ENCODE measurements around the gene DSCAML1. TPM values are rescaled to one million over a fixed set of nuclear protein-coding genes. Genes with fewer than 3 reads are reported as not detected.

Gene DSCAML1
- total and polyA plus RNA-seq, 2 of the 8 experiments (the other 6 are each of a cell fraction or from before 2014, with no cell fraction given), result 0.19 to 0.24 TPM

DNA sequence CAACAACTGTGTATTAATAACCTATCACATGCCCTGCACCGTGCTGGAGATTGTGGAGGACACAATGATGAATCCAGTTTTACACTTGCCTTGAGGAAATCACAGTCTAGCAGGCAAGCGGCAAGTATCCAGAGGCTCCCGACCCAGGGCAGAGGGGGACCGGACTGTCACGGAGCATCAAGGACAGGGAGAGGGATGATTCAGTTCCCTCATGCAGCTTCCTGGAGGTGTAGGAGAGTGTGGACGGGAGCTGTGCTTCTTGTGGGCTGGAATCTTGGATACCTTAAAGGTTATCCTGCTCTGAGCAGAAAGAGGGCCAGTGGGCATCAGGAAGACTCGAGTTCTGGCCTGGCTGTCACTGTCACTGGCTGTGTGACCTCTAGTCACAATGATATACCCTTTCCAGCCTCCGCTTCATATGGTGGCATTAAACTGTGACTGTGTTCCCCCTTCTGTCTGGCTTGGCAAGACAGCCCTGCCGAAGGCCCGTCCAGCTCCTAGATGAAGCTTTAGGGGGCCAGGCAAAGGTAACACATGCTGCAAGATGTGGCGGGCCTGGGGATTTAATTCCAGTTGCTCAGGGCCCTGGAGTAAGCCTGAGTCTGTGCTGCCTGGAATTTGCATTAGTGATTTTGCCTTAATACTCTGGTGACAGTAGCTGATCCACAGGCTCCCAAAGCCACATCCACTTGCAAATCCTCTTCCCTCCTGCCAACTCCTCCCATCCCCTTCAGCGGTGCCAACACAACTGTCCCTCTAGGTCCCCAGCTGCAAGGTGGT lies 162.8 kb downstream of the DSCAML1 start:
- Histone ChIP-seq H3K79me2 (ENCODE audit: control insufficient read depth in 1 of 2, insufficient read depth in 2 of 2, low read length in 2 of 2) (no peaks in the 10 kb centered on the region), H4K8ac (ENCODE audit: extremely low read depth, insufficient read depth, low read length) (no peak overlapping the region), H3K4ac (replicated peaks; ENCODE audit: insufficient read length, low read depth, low read length) (no peak overlapping the region), H3K36me3 (ENCODE audit: control insufficient read depth in 2 of 4, insufficient read depth in 4 of 4, low read length in 3 of 4) (no peaks in the 10 kb centered on the region), H4K5ac (ENCODE audit: insufficient read length, low read depth, low read length) (no peak overlapping the region), H3K9me3 (ENCODE audit: insufficient read depth in 2 of 2, low read depth in 1 of 2, low read length in 1 of 2) (no peaks in the 10 kb centered on the region), H3K27me3 (replicated peaks in 1 of 4; ENCODE audit: control insufficient read depth in 3 of 4, extremely low read depth in 1 of 4, insufficient read depth in 3 of 4, low read length in 3 of 4) (no peaks in the 10 kb centered on the region; a peak in 1 of 7 replicates), H2BK15ac (ENCODE audit: low read length) (no peak overlapping the region), H2BK12ac (ENCODE audit: low read depth, low read length) (no peak overlapping the region), H2BK20ac (ENCODE audit: low read length) (no peak overlapping the region), H3K79me1 (ENCODE audit: low read depth, low read length) (no peaks in the 10 kb centered on the region), H2AFZ (ENCODE audit: low read length) (no peak overlapping the region), H3K23me2 (ENCODE audit: low read depth, low read length) (peaks cover 2% of the 10 kb centered on the region; the same call in 1 of the 2 replicates), H4K20me1 (replicated peaks in 1 of 2; ENCODE audit: control insufficient read depth in 1 of 2, insufficient read depth in 2 of 2, low read length in 2 of 2) (no peaks in the 10 kb centered on the region), H2BK120ac (replicated peaks; ENCODE audit: low read depth, low read length) (no peak overlapping the region), H3K56ac (replicated peaks; ENCODE audit: insufficient read length, low read depth, low read length) (no peak overlapping the region), H3K4me1 (replicated peaks in 1 of 4; ENCODE audit: control insufficient read depth in 3 of 4, insufficient read depth in 4 of 4, low read length in 3 of 4) (peaks cover 0 to 3% (median 2%) of the 10 kb centered on the region in 4 experiments; a peak in 4 of 7 replicates), H3K18ac (ENCODE audit: extremely low read depth, low read length) (no peak overlapping the region), H3K14ac (ENCODE audit: insufficient read length) (no peak overlapping the region), H2AK5ac (ENCODE audit: low read depth, low read length) (no peak overlapping the region), H3K27ac (ENCODE audit: low read depth, low read length) (no peak overlapping the region), H3K23ac (ENCODE audit: insufficient read length) (no peak overlapping the region), H3K9ac (replicated peaks in 1 of 4; ENCODE audit: extremely low read depth in 1 of 4, low read depth in 3 of 4, low read length in 3 of 4) (no peak overlapping the region), H2BK5ac (ENCODE audit: low read depth, low read length) (no peak overlapping the region), H3K4me2 (ENCODE audit: insufficient read depth in 1 of 2, low read depth in 2 of 2, low read length in 2 of 2) (no peak overlapping the region), H3K4me3 (ENCODE audit: extremely low read depth in 1 of 4, insufficient read depth in 2 of 4, low read depth in 3 of 4, low read length in 4 of 4) (no peak overlapping the region), H4K91ac (replicated peaks; ENCODE audit: insufficient read length, low read length) (no peak overlapping the region)
- no peak for FAIRE-seq
- no peak for DNase-seq (ENCODE audit: low read depth in 1 of 2, low spot score in 2 of 2)
- CTCF ChIA-PET (ENCODE audit: partially characterized antibody), result interaction anchor here (1.0 to 2.2 kb wide), 4 partner anchors 9 to 190 kb away, joined by 3 to 12 read pairs (median 3); no protein-coding TSS in a partner anchor
- no peak for TF ChIP-seq PHF8 (conservative IDR thresholded peaks at IDR 0.05; ENCODE audit: low read depth, low read length)
- no peak for TF ChIP-seq JUND (IDR thresholded peaks at IDR 0.05; ENCODE audit: low read length)
- TF ChIP-seq SP2 (IDR thresholded peaks at IDR 0.05; ENCODE audit: low read length), result no peak
- TF ChIP-seq, protein P1, sequence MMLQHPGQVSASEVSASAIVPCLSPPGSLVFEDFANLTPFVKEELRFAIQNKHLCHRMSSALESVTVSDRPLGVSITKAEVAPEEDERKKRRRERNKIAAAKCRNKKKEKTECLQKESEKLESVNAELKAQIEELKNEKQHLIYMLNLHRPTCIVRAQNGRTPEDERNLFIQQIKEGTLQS (IDR thresholded peaks at IDR 0.05; ENCODE audit: insufficient read depth, low read depth, low read length), result no peak
- 90% methylated on average over 12 of the region's 12 CpGs; no CpG with 5 or more reads in 1 of the 2 experiments for WGBS, 2 experiments (ENCODE audit: extremely low coverage in 1 of 2, insufficient coverage in 1 of 2, insufficient read length in 1 of 2, insufficient replicate concordance in 2 of 2, low coverage in 1 of 2, low lambda C conversion rate in 2 of 2, missing lambda C conversion rate in 1 of 2)
- POLR2A ChIA-PET (ENCODE audit: partially characterized antibody), result no interaction called here

Measured in H1 (cell line).